ENCODE measurements around the gene CNTN5.

GRCh38 chr11:99531468-99531867 is 510.7 kb downstream of the CNTN5 start:
- TF ChIP-seq CTCF (IDR thresholded peaks at IDR 0.05) (no peak), REST (IDR thresholded peaks at IDR 0.05; ENCODE audit: low read depth, low read length) (no peak), EP300 (IDR thresholded peaks at IDR 0.05; ENCODE audit: borderline replicate concordance in 1 of 2, low read depth in 1 of 2, low read length in 1 of 2) (no peak), SIN3A (IDR thresholded peaks at IDR 0.05; ENCODE audit: borderline replicate concordance, low read depth, low read length) (no peak), EZH2phosphoT487 (IDR thresholded peaks at IDR 0.05; ENCODE audit: borderline replicate concordance, low read depth) (no peak), MAX (IDR thresholded peaks at IDR 0.05; ENCODE audit: low read depth) (no peak)

Measured in SK-N-SH (cell line).